ENCODE data around the gene MFSD1.

- TF ChIP-seq CTCF (IDR thresholded peaks at IDR 0.05) (no peak), POLR2AphosphoS5 (IDR thresholded peaks at IDR 0.05) (no peak), POLR2A (IDR thresholded peaks at IDR 0.05) (no peak), EP300 (IDR thresholded peaks at IDR 0.05) (no peak)
Observed at GRCh38 chr3:158835631-158836030, 33.8 kb downstream of the MFSD1 start.
